T-helper 17 cell (primary cell): ENCODE results near the gene OTUB2. TPM values are rescaled to one million over a fixed set of nuclear protein-coding genes. Genes with fewer than 3 reads are reported as not detected.

Experiments
- ATAC-seq: fragments of 150-1000 bp; cut with Tn5 transposase; 2 replicates; pipeline ENCODE4 v1.10.0; 2021; ENCODE audit warnings: mild to moderate bottlenecking, moderate library complexity
- DNase-seq, 3 donors: peaks; one replicate each; pipeline versions ENCODE4 v3.0.0 to v3.0.0-alpha.2; 2020 to 2021
- H3K9me3 ChIP-seq: one replicate; pipeline ENCODE4 v1.7.0; 2013; ENCODE audit warnings: low read length, mild to moderate bottlenecking; ENCODE audit not compliant: control insufficient read depth, poor library complexity, severe bottlenecking
- H3K27ac Mint-ChIP-seq: one replicate; pipeline ENCODE4 v1.8.0; 2022; ENCODE audit warnings: mild to moderate bottlenecking, moderate library complexity, mixed read lengths
- H3K27me3 Mint-ChIP-seq: one replicate; pipeline ENCODE4 v1.8.0; 2022; ENCODE audit warnings: mixed read lengths
- H3K36me3 Mint-ChIP-seq: one replicate; pipeline ENCODE4 v1.8.0; 2022; ENCODE audit warnings: low read depth, mixed read lengths
- H3K4me1 Mint-ChIP-seq: one replicate; pipeline ENCODE4 v1.8.0; 2022; ENCODE audit warnings: mild to moderate bottlenecking, mixed read lengths
- H3K4me3 Mint-ChIP-seq: one replicate; pipeline ENCODE4 v1.8.0; 2022; ENCODE audit warnings: mild to moderate bottlenecking, moderate library complexity, mixed read lengths
- total RNA-seq, 4 donors: library from RNA in 2 of 4; stranded (reverse) in 2 of 4; gene quantifications; one replicate each; pipeline ENCODE4 v1.2.3 and lab custom pipeline; 2022 to 2026

OTUB2 gene
- total RNA-seq, 2 donors from 2014 or later = 0.12 to 0.37 TPM

DNA sequence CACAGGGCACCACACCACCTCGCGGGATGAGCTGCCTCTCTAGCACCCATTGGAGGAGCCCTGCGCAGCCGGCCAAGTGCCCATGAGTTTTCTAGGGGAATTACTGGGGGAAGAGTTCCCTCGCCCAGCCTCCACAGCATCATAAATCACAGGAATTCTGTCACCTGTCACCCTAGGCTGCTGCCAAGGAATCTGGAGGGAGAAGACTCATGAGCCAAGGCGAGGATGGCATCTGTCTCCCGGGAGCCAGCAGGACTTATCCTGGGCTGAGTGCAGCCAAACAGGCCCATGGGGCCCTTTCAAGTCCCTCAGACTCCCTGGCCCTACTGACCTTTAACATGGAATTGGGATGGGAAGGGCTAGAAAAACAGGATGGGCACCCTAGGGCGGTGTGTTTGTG lies 7.8 kb upstream of the OTUB2 start:
- no peaks in the 10 kb centered on the region for H3K9me3 ChIP-seq
- Mint-ChIP-seq H3K4me3 (no peak overlapping the region), H3K4me1 (peaks cover 34% of the 10 kb centered on the region), H3K27me3 (no peaks in the 10 kb centered on the region), H3K36me3 (no peaks in the 10 kb centered on the region), H3K27ac (no peak overlapping the region)
- no peak for ATAC-seq
- no peak for DNase-seq

DNA sequence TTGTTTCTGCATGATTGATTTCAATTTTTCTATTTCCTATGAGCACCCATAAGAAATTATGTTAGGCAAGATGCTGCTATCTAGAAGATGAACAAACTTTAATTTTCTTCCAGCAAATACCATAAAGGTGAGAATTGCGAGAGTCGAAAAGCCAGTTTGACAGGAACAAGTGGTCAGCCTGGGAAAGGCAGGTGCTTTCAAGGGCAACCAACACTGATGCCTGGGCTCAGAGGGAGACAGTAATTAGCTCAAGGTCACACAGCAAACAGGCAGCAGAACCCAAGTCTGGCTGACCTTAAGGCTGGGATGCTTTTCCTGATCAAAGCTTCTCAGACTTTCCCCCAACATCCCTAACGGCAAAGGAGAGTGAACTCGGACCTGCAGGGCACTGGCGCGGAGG lies 6.8 kb upstream of the OTUB2 start:
- H3K4me1 Mint-ChIP-seq = peaks cover 34% of the 10 kb centered on the region
- no peaks in the 10 kb centered on the region for H3K36me3 Mint-ChIP-seq
- no peak for DNase-seq
- no peak overlapping the region for H3K4me3 Mint-ChIP-seq
- no peaks in the 10 kb centered on the region for H3K9me3 ChIP-seq
- ATAC-seq = no peak
- no peaks in the 10 kb centered on the region for H3K27me3 Mint-ChIP-seq
- H3K27ac Mint-ChIP-seq = no peak overlapping the region

DNA sequence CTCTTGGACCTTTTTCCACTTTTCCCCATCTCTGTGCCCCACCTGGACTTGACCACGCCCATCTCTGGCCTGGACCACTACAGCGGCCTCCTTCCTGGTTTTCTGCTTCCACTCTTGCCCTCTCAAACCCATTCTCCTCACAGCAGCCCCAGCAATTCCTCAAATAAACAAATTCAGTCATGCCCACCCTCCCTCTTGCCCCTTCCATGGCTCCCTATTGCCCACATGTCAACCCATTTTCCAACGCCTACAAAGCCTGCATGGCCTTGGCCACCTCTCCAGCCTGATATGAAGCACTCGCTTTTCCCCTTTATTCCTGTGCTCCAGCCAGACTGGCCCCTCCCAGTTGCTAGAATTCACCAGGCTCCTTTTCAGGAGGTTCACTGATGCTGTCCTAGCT lies 5.9 kb upstream of the OTUB2 start:
- H3K27ac Mint-ChIP-seq = peak overlapping the region; percentile 54
- ATAC-seq (no peak), DNase-seq (no peak)
- no peaks in the 10 kb centered on the region for H3K36me3 Mint-ChIP-seq
- H3K4me3 Mint-ChIP-seq = no peak overlapping the region
- peaks cover 34% of the 10 kb centered on the region for H3K4me1 Mint-ChIP-seq
- no peaks in the 10 kb centered on the region for H3K27me3 Mint-ChIP-seq
- H3K9me3 ChIP-seq = no peaks in the 10 kb centered on the region

DNA sequence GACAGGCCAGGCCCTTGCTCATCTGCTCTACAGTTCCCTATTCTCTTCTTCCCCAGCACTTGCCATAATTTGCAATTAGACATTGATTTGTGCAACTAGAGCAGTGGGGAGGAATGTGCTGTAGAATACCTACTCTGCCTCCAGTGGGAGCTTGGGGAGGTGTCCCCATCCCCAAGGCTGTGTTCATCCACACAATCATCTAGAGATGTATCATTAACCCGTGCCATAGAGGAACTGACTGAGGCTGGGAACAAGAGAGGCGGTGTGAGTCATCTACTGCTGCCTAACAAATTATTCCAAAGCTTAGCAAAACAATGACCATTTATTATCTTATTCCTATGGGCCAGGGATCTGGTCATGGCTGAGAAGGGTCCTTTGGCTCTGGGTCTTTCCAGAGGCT lies 5.1 kb upstream of the OTUB2 start:
- Mint-ChIP-seq H3K27me3 (no peaks in the 10 kb centered on the region), H3K4me1 (peaks cover 38% of the 10 kb centered on the region), H3K27ac (peak overlapping the region; percentile 54), H3K36me3 (no peaks in the 10 kb centered on the region), H3K4me3 (no peak overlapping the region)
- ATAC-seq (no peak), DNase-seq (no peak)
- no peaks in the 10 kb centered on the region for H3K9me3 ChIP-seq

DNA sequence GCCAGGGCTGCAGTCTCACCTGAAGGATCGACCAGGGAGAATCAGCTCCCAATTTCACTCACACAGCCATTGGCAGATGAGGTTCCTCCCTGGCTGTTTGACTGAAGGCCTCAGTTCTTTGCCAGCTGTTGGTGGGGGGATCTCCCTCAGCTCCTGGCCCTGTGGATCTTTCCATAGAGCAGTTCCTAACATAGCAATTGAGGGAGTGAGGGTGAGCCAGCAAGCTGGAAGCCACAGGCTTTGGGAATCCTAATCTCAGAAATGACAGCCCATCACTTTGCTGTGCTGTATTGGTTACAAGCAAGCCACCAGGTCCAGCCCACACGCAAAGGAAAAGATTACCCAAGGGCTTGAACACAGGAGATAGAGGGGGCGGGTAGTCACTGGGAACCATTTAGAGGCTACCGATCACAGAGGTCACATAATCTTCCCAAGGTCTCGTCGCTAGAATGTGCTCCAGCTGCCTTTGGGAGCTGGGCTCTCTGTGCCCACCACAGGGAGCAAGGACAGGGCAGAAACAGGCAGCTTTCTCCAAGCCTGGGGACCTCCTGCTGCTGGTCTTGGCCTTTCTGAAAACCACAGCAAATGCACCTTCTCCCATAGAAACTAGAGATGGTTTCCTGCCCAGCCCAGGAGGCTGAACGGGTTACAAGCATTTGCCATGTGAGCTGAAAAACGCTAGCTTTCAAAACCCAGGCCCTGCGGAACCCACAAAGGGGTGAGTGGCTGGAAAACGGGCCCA lies 4.6 kb upstream of the OTUB2 start:
- Mint-ChIP-seq H3K4me3 (peak overlapping the region; percentile 66), H3K27ac (peak overlapping the region; percentile 54), H3K36me3 (no peaks in the 10 kb centered on the region), H3K4me1 (peaks cover 41% of the 10 kb centered on the region), H3K27me3 (no peaks in the 10 kb centered on the region)
- H3K9me3 ChIP-seq = no peaks in the 10 kb centered on the region
- no peak for DNase-seq
- ATAC-seq = no peak

DNA sequence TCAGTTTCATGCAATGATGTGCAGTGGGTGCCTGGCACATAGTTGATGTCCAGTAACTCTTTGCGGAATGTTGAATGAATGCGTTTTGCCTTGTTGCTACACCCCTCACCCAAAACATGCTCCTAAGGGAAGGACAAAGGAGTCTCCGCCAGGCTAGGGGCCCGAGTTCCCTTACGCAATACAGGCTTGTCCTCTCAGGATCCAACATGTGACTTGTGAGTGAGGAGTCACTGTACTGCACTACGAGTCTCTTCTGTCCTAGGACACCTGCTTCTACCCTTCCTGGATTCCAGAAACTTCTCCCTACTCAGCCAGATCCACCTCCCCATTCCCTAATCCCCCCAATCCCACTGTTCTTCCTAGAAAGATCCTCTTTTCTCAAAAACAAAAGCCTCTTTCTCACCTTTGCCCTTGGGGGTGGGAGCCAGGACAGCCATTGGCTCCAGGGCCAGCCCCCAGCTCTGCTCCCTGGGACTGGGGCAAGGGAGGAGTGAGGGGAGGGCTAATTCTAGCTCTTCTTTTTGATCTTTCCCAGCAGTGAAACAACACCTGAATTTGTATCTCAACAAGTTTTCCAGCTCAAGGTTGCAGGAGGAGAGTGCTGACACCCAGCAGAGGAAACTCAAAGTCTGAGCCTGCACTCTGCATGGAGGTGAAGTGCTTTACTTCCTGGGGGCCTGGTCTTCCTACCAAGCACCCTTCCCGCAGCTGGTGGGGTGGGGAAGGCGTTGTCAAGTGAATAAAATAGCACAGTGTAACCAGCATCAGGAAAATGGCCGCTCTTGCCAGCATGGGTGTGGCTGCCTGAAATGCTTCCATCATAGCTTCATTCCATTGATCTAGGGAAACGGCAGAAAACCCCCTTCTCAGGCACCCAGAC lies 3.4 kb upstream of the OTUB2 start:
- Mint-ChIP-seq H3K4me1 (peaks cover 42% of the 10 kb centered on the region), H3K27ac (peak overlapping the region; percentile 60), H3K36me3 (no peaks in the 10 kb centered on the region), H3K4me3 (peak overlapping the region; percentile 53), H3K27me3 (no peaks in the 10 kb centered on the region)
- no peak for ATAC-seq
- DNase-seq = no peak
- H3K9me3 ChIP-seq = no peaks in the 10 kb centered on the region

DNA sequence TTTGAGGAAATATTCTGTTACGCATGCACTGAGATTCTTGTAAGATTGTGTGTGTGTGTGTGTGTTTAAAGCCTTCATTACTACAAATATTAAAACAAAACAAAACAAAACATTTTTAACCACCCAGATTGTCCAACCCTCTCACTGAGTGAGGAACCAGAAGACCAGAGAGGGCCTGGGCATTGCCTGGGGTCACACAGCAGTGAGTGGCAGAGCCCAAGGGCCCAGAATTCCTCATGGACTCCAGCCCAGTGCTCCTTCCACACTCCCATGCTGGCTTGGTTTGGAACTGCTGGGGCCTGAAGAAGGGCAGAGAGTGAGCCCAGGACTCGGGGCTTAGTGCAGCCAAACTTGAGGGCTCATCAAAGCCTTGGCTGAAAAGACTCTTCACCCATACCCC lies 1.6 kb upstream of the OTUB2 start:
- H3K27ac Mint-ChIP-seq = peak overlapping the region; percentile 9
- H3K4me1 Mint-ChIP-seq = peaks cover 53% of the 10 kb centered on the region
- ATAC-seq (no peak), DNase-seq (no peak)
- H3K36me3 Mint-ChIP-seq = no peaks in the 10 kb centered on the region
- no peaks in the 10 kb centered on the region for H3K27me3 Mint-ChIP-seq
- no peaks in the 10 kb centered on the region for H3K9me3 ChIP-seq
- H3K4me3 Mint-ChIP-seq = no peak overlapping the region

DNA sequence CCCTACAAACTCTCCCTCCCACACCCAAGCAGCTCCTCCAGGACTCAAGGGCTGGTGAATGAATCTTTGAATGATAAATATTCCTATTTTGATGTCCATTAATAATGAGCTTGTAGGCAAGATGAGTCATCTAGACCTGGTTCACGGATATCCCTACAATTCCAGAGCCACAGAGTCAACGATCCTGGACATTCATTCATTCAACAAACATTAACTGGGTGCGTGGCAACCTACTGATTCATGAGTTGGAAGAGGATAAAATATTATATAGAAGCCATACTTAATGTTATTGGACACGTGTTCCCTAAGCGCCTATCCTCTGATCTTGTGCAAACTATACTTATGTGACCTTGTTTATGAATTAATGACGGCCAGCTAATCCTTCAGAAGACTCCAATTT lies 420 bp upstream of the OTUB2 start:
- no peaks in the 10 kb centered on the region for H3K9me3 ChIP-seq
- Mint-ChIP-seq H3K27ac (no peak overlapping the region), H3K4me3 (peak overlapping the region; percentile 83), H3K4me1 (peaks cover 52% of the 10 kb centered on the region), H3K27me3 (no peaks in the 10 kb centered on the region), H3K36me3 (peaks cover 4% of the 10 kb centered on the region)
- ATAC-seq (no peak), DNase-seq (no peak)

DNA sequence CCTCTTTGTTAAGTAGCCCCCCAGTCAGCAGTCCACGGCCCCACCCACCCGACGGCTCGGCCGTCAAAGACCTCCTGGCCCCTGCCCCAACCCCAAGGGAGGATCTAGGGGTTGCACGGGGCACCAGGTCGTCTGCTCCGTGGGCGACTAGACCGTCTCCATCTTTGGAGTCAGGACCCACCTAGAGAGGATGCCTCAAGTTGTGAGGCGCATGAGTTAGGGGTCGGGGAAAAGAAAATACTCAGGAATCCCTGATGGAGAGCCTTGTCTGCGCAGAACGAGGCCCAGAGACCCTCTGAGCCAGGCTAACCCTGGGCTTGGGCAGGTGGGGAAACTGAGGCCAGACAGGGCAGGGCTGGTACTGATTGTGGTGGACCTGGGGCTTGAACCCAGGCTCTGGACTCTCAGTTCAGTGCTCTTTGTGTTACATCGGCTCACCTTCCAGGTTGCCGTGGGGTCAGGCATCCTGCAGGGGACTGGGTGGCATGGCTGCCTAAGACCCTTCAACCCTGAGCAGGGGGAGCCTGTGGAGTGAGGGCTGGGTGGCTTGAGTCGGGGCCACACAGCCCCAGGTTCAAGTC lies 839 bp downstream of the OTUB2 start:
- peaks cover 4% of the 10 kb centered on the region for H3K36me3 Mint-ChIP-seq
- no peaks in the 10 kb centered on the region for H3K9me3 ChIP-seq
- no peaks in the 10 kb centered on the region for H3K27me3 Mint-ChIP-seq
- ATAC-seq = no peak
- DNase-seq = no peak
- H3K27ac Mint-ChIP-seq = no peak overlapping the region
- H3K4me1 Mint-ChIP-seq = peaks cover 42% of the 10 kb centered on the region
- H3K4me3 Mint-ChIP-seq = peak overlapping the region; percentile 84

DNA sequence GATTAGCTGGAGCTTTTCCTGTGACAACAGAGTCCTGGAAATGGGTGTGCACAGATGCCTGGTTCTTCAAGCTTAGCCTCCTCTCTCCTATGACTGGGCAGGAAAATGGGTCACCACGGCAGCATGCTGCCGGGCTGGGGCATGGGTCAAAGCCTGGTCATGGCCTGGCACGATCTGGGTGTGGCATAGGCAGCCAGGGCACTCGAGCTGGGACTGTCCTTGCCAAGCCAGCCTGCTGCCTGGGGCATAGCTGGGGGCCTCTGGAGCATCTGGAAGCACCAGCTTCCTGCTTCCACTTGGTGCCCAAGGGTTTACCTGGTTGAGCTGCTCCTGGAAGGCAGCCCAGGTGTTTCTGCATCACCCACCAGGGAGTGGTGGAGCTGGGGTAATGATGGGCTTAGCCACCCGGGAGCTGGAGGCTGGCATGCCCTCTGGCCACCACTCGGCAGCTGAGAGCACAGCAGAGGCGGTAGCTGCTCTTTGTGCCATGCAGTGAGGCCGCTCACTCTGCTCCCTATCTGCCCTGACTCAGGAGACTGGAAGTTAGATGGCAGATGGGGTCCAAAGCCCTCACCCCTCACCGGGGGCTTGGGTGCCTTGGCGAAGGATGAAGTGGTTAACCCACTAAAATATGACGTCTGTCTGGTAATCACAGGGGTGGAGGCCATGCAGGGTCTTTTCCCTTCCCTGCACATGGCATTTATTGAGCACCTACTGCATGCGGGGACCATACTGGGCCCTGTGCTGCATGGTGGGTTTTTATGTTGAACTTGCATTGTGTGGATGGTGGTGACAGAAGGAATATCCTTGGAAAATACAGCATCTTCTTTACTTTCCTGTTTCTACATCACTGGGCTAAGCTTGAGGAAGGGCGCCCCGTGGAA lies 1.7 kb downstream of the OTUB2 start:
- H3K9me3 ChIP-seq = no peaks in the 10 kb centered on the region
- Mint-ChIP-seq H3K27me3 (no peaks in the 10 kb centered on the region), H3K27ac (peak overlapping the region; percentile 67), H3K36me3 (peaks cover 4% of the 10 kb centered on the region), H3K4me3 (peak overlapping the region; percentile 84), H3K4me1 (peaks cover 33% of the 10 kb centered on the region)
- DNase-seq = no peak
- ATAC-seq = no peak

DNA sequence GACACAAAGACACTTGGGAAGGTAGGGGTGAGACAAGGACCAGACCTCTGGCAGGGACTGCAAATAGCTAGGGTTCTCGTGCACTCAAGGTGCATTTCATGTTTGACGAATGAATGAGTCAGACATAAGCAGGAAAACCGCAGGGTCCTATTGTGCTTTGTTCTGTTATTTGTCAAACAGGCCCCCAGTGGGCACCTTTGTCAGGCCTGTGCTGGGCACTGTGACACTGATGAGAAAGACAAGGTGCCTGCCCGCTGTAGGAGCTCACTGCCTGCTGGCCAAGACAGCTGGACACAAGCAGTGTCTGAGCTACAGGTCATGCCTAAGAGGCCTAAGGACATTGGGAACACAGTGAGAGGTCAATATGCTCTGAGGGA lies 2.3 kb downstream of the OTUB2 start:
- no peaks in the 10 kb centered on the region for H3K9me3 ChIP-seq
- DNase-seq (no peak), ATAC-seq (no peak)
- H3K4me1 Mint-ChIP-seq = peaks cover 29% of the 10 kb centered on the region
- no peaks in the 10 kb centered on the region for H3K27me3 Mint-ChIP-seq
- peak overlapping the region; percentile 67 for H3K27ac Mint-ChIP-seq
- H3K36me3 Mint-ChIP-seq = peaks cover 4% of the 10 kb centered on the region
- peak overlapping the region; percentile 84 for H3K4me3 Mint-ChIP-seq

DNA sequence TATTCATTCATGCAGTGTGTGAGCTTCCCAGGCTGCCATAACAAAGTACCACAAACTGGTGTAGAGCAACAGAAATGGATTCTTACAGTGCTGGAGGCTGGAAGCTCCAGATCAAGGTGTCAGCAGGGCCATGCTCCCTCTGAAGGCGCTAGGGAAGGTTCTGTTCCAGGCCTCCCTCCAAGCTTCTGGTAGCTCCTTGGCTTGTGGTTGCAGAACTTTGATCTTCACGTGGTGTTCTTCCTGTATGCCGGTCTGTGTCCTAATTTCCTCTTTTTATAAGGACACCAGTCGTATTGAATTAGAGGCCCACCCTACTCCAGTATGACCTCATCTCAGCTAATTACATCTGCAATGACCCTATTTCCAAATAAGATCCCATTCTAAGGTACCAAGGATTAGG lies 3.1 kb downstream of the OTUB2 start:
- Mint-ChIP-seq H3K36me3 (peaks cover 4% of the 10 kb centered on the region), H3K27me3 (no peaks in the 10 kb centered on the region), H3K4me1 (peaks cover 29% of the 10 kb centered on the region), H3K4me3 (peak overlapping the region; percentile 55), H3K27ac (peak overlapping the region; percentile 67)
- DNase-seq (no peak), ATAC-seq (no peak)
- no peaks in the 10 kb centered on the region for H3K9me3 ChIP-seq
